Endothelial cell (in vitro differentiated cells): ENCODE data around the gene CAMTA1. TPM values are rescaled to one million over a fixed set of nuclear protein-coding genes. Genes with fewer than 3 reads are reported as not detected.

Source experiments
- DNase-seq: peaks from one replicate; pipeline ENCODE4 v3.0.0; 2021; ENCODE audit warnings: low spot score
- H3K27ac Mint-ChIP-seq: one replicate; pipeline ENCODE4 v1.8.0; 2021; ENCODE audit warnings: mixed read lengths, inconsistent platforms; ENCODE audit not compliant: unreplicated experiment
- H3K27me3 Mint-ChIP-seq: one replicate; pipeline ENCODE4 v1.8.0; 2021; ENCODE audit warnings: mild to moderate bottlenecking, moderate library complexity, mixed read lengths, inconsistent platforms; ENCODE audit not compliant: unreplicated experiment
- H3K36me3 Mint-ChIP-seq: one replicate; pipeline ENCODE4 v1.8.0; 2021; ENCODE audit warnings: mild to moderate bottlenecking, low read depth, mixed read lengths, inconsistent platforms; ENCODE audit not compliant: unreplicated experiment
- H3K4me1 Mint-ChIP-seq: one replicate; pipeline ENCODE4 v1.8.0; 2021; ENCODE audit warnings: mild to moderate bottlenecking, mixed read lengths, inconsistent platforms; ENCODE audit not compliant: unreplicated experiment
- H3K4me3 Mint-ChIP-seq: one replicate; pipeline ENCODE4 v1.8.0; 2021; ENCODE audit warnings: mild to moderate bottlenecking, mixed read lengths, inconsistent platforms; ENCODE audit not compliant: unreplicated experiment
- H3K9me3 Mint-ChIP-seq: one replicate; pipeline ENCODE4 v1.8.0; 2021; ENCODE audit warnings: mixed read lengths, inconsistent platforms; ENCODE audit not compliant: unreplicated experiment
- total RNA-seq: library from RNA; stranded (reverse); fragmentation: NEBNext Ultra II Directional; extraction: Animal tissue kit (Norgen Biotek cat#: 25700); gene quantifications from one replicate; pipeline ENCODE4 v1.2.1, GENCODE V29; 2021; ENCODE audit not compliant: unreplicated experiment
- TF ChIP-seq, protein P1 (sequence below): fragments of 200-600 bp; sonication (generic); IDR thresholded peaks from one replicate; pipeline ENCODE4 v1.5.0; 2021; ENCODE audit warnings: antibody characterized with exemption; ENCODE audit not compliant: unreplicated experiment

CAMTA1 gene
- total RNA-seq, 1 donor from 2014 or later, result 87.3 TPM

DNA sequence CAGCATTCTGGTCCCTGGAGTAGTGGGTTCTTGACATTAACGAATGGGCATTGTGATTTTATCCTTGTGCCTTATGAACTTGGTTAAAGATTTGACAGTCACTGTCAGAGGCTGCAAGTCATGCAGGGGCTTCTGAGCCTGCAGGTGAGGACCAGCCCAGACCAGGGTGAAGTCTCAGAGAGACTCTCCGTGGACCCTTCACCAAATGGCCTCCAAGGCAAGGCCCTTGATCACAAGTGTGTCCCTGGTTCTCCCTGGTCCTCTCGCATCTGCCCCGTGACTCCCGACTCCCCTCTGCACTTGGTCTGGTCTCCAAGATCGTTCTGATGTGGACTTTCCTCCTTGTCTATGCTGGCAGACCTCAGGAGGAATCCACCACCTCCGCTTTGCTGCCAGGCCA is 509.4 kb downstream of the CAMTA1 start:
- no peaks in the 10 kb centered on the region for H3K36me3 Mint-ChIP-seq
- H3K4me3 Mint-ChIP-seq, result no peak overlapping the region
- H3K27me3 Mint-ChIP-seq, result no peaks in the 10 kb centered on the region
- TF ChIP-seq, protein P1, sequence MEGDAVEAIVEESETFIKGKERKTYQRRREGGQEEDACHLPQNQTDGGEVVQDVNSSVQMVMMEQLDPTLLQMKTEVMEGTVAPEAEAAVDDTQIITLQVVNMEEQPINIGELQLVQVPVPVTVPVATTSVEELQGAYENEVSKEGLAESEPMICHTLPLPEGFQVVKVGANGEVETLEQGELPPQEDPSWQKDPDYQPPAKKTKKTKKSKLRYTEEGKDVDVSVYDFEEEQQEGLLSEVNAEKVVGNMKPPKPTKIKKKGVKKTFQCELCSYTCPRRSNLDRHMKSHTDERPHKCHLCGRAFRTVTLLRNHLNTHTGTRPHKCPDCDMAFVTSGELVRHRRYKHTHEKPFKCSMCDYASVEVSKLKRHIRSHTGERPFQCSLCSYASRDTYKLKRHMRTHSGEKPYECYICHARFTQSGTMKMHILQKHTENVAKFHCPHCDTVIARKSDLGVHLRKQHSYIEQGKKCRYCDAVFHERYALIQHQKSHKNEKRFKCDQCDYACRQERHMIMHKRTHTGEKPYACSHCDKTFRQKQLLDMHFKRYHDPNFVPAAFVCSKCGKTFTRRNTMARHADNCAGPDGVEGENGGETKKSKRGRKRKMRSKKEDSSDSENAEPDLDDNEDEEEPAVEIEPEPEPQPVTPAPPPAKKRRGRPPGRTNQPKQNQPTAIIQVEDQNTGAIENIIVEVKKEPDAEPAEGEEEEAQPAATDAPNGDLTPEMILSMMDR, result no peak
- H3K9me3 Mint-ChIP-seq, result no peaks in the 10 kb centered on the region
- no peak overlapping the region for H3K27ac Mint-ChIP-seq
- peaks cover 8% of the 10 kb centered on the region for H3K4me1 Mint-ChIP-seq
- DNase-seq, result no peak

DNA sequence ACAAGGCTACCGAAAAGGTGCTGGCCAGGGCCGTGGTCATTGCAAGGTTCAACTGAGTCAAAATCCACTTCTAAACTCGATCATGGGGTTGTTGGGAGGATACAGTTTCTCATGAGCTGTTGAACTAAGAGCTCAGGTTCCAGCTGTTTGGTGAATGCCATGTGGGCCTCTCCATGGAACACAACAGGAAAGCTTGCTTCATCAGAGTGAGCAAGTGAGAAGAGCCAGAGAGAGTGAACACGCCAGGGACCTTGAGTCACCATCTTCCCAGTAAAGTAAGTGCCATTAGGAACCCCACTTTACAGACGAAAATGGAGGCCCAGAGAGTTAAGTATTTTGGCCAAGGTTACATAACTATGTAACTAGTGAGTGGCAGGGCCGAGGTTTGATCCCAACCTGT is 510.7 kb downstream of the CAMTA1 start:
- no peak for DNase-seq
- Mint-ChIP-seq H3K9me3 (no peaks in the 10 kb centered on the region), H3K4me3 (no peak overlapping the region), H3K27ac (no peak overlapping the region), H3K4me1 (peaks cover 8% of the 10 kb centered on the region), H3K27me3 (no peaks in the 10 kb centered on the region), H3K36me3 (no peaks in the 10 kb centered on the region)
- TF ChIP-seq, protein P1, result no peak

GRCh38 chr1:7296968-7297367 is 511.7 kb downstream of the CAMTA1 start:
- no peak overlapping the region for H3K4me3 Mint-ChIP-seq
- TF ChIP-seq, protein P1, result no peak
- no peaks in the 10 kb centered on the region for H3K27me3 Mint-ChIP-seq
- H3K4me1 Mint-ChIP-seq, result no peaks in the 10 kb centered on the region
- no peaks in the 10 kb centered on the region for H3K9me3 Mint-ChIP-seq
- no peak for DNase-seq
- H3K27ac Mint-ChIP-seq, result no peak overlapping the region
- no peaks in the 10 kb centered on the region for H3K36me3 Mint-ChIP-seq

GRCh38 chr1:7298145-7298544 is 512.9 kb downstream of the CAMTA1 start:
- no peak overlapping the region for H3K4me3 Mint-ChIP-seq
- DNase-seq, result no peak
- no peak overlapping the region for H3K27ac Mint-ChIP-seq
- H3K4me1 Mint-ChIP-seq, result no peaks in the 10 kb centered on the region
- no peaks in the 10 kb centered on the region for H3K9me3 Mint-ChIP-seq
- H3K36me3 Mint-ChIP-seq, result no peaks in the 10 kb centered on the region
- TF ChIP-seq, protein P1, result no peak
- no peaks in the 10 kb centered on the region for H3K27me3 Mint-ChIP-seq

DNA sequence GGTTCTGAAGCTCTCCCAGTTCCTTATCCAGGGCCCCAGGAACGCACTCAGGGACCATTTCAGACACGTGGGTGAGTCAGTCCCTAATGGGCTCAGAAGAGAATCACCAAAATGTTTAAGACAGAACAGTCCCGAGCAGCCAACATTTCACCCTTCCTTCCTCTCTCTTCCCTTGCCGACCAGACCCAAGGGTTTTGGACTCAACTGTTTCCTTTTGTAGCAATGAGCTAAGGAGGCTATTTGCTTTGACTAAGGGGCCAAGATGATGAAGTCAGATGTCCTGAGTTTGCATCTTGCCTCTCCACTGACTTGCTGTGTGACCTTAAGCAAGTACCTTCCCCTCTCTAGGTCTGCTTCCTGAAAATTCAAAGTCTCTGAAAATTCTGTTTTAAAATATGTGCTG is 513.5 kb downstream of the CAMTA1 start:
- H3K9me3 Mint-ChIP-seq, result no peaks in the 10 kb centered on the region
- H3K36me3 Mint-ChIP-seq, result no peaks in the 10 kb centered on the region
- H3K4me1 Mint-ChIP-seq, result no peaks in the 10 kb centered on the region
- TF ChIP-seq, protein P1, result no peak
- H3K27me3 Mint-ChIP-seq, result no peaks in the 10 kb centered on the region
- H3K27ac Mint-ChIP-seq, result no peak overlapping the region
- no peak overlapping the region for H3K4me3 Mint-ChIP-seq
- DNase-seq, result no peak
